Neural progenitor cell (in vitro differentiated cells): Measurements from ENCODE around the gene FBXL13. TPM values are rescaled to one million over a fixed set of nuclear protein-coding genes. Genes with fewer than 3 reads are reported as not detected.

Experiments used
- DNase-seq: peaks from one replicate; pipeline ENCODE4 v3.0.0-alpha.2; 2016; ENCODE audit warnings: low spot score
- H2AFZ ChIP-seq: fragments of 200-600 bp; sonication (generic); replicated peaks from 2 replicates; pipeline ENCODE4 v1.6.1; 2016; ENCODE audit warnings: antibody characterized with exemption
- H3F3A ChIP-seq: fragments of 200-600 bp; sonication (generic); 2 replicates; pipeline ENCODE4 v1.6.1; 2016; ENCODE audit warnings: antibody characterized with exemption, low read depth
- H3K27ac ChIP-seq: fragments of 200-600 bp; sonication (generic); 2 replicates; pipeline ENCODE4 v1.5.1; 2016; ENCODE audit warnings: mild to moderate bottlenecking
- H3K27me3 ChIP-seq: fragments of 200-600 bp; sonication (generic); 2 replicates; pipeline ENCODE4 v1.6.1; 2016; ENCODE audit warnings: mild to moderate bottlenecking, moderate library complexity
- H3K36me3 ChIP-seq: fragments of 200-600 bp; sonication (generic); 2 replicates; pipeline ENCODE4 v1.5.1; 2016
- H3K4me1 ChIP-seq: fragments of 200-600 bp; sonication (generic); 2 replicates; pipeline ENCODE4 v1.6.1; 2016; ENCODE audit warnings: mixed run types
- H3K4me2 ChIP-seq: fragments of 200-600 bp; sonication (generic); 2 replicates; pipeline ENCODE4 v1.6.1; 2016
- H3K4me3 ChIP-seq: fragments of 200-600 bp; sonication (generic); 2 replicates; pipeline ENCODE4 v1.5.1; 2016
- H3K79me2 ChIP-seq: fragments of 200-600 bp; sonication (generic); 2 replicates; pipeline ENCODE4 v1.6.1; 2016; ENCODE audit warnings: low read depth
- H3K9ac ChIP-seq: fragments of 200-600 bp; sonication (generic); 2 replicates; pipeline ENCODE4 v1.6.1; 2016
- H3K9me3 ChIP-seq: fragments of 200-600 bp; sonication (generic); 2 replicates; pipeline ENCODE4 v1.5.1; 2016; ENCODE audit warnings: low read depth
- H4K20me1 ChIP-seq: fragments of 200-600 bp; sonication (generic); 2 replicates; pipeline ENCODE4 v1.6.1; 2016; ENCODE audit warnings: low read depth
- H3K27ac Mint-ChIP-seq: 3 replicates; pipeline ENCODE4 v1.8.0; 2021; ENCODE audit warnings: mixed read lengths
- H3K27me3 Mint-ChIP-seq: 2 replicates; pipeline ENCODE4 v1.8.0; 2022; ENCODE audit warnings: low read depth, mild to moderate bottlenecking, inconsistent platforms, moderate library complexity, mixed read lengths; ENCODE audit not compliant: insufficient read depth
- H3K36me3 Mint-ChIP-seq: 3 replicates; pipeline ENCODE4 v1.8.0; 2021; ENCODE audit warnings: mixed read lengths
- H3K4me1 Mint-ChIP-seq: 3 replicates; pipeline ENCODE4 v1.8.0; 2021; ENCODE audit warnings: mixed read lengths
- H3K4me3 Mint-ChIP-seq: 3 replicates; pipeline ENCODE4 v1.8.0; 2021; ENCODE audit warnings: mild to moderate bottlenecking, moderate library complexity, mixed read lengths
- H3K9me3 Mint-ChIP-seq: 3 replicates; pipeline ENCODE4 v1.8.0; 2020; ENCODE audit warnings: mixed read lengths
- CTCF ChIP-seq: fragments of 200-600 bp; sonication (generic); IDR thresholded peaks from 2 replicates; pipeline ENCODE4 v1.5.1; 2017; ENCODE audit warnings: antibody characterized with exemption, mild to moderate bottlenecking
- EZH2 ChIP-seq: fragments of 200-600 bp; sonication (generic); IDR thresholded peaks from 2 replicates; pipeline ENCODE4 v1.6.1; 2017; ENCODE audit warnings: antibody characterized with exemption, mild to moderate bottlenecking, moderate library complexity
- EZH2phosphoT487 ChIP-seq: fragments of 200-600 bp; sonication (generic); IDR thresholded peaks from 2 replicates; pipeline ENCODE4 v1.6.1; 2017; ENCODE audit warnings: antibody characterized with exemption
- total RNA-seq: library from RNA; depleted of rRNA; stranded (reverse); fragments of >200 nt; gene quantifications from 2 replicates; pipeline ENCODE4 v1.2.3, GENCODE V29; 2015; ENCODE audit warnings: low replicate concordance

FBXL13 gene
- total RNA-seq, 1 donor from 2014 or later: 8.2 TPM

DNA sequence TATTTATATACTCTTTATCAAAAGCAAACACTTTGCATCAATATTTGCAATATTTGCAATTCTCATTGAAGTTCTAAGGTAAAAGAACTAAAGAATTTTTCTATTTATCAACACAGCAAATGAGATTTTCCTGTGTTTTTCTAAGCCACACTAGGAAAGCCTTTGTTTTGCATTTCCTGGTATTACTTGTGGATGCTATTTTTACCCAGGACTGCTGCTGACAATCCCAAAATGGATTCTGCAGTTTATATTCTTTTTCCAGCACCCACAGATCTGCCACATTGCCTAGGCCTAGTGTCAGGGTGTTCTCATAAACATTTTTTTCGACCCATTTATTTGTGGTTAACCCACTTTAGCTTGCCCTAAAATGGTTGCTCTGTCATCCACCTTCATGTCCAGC is 135.9 kb downstream of the FBXL13 start:
- no peak overlapping the region for H3K4me3 ChIP-seq
- H3K9ac ChIP-seq: no peak overlapping the region
- H3K79me2 ChIP-seq: no peaks in the 10 kb centered on the region
- no peaks in the 10 kb centered on the region for H3K27me3 Mint-ChIP-seq
- peaks cover 48% of the 10 kb centered on the region for H3K4me1 ChIP-seq
- H3K9me3 Mint-ChIP-seq: no peaks in the 10 kb centered on the region
- no peak overlapping the region for H2AFZ ChIP-seq
- H3K4me3 Mint-ChIP-seq: no peak overlapping the region
- no peaks in the 10 kb centered on the region for H3K9me3 ChIP-seq
- TF ChIP-seq EZH2phosphoT487 (no peak), CTCF (no peak), EZH2 (no peak)
- no peak overlapping the region for H3K4me2 ChIP-seq
- no peak overlapping the region for H3K27ac ChIP-seq
- H3K36me3 ChIP-seq: no peaks in the 10 kb centered on the region
- DNase-seq: no peak
- H3K4me1 Mint-ChIP-seq: peaks cover 18% of the 10 kb centered on the region
- no peaks in the 10 kb centered on the region for H3K27me3 ChIP-seq
- H3F3A ChIP-seq: peaks cover 23% of the 10 kb centered on the region
- no peak overlapping the region for H3K27ac Mint-ChIP-seq
- H3K36me3 Mint-ChIP-seq: peaks cover 5% of the 10 kb centered on the region
- H4K20me1 ChIP-seq: no peaks in the 10 kb centered on the region

DNA sequence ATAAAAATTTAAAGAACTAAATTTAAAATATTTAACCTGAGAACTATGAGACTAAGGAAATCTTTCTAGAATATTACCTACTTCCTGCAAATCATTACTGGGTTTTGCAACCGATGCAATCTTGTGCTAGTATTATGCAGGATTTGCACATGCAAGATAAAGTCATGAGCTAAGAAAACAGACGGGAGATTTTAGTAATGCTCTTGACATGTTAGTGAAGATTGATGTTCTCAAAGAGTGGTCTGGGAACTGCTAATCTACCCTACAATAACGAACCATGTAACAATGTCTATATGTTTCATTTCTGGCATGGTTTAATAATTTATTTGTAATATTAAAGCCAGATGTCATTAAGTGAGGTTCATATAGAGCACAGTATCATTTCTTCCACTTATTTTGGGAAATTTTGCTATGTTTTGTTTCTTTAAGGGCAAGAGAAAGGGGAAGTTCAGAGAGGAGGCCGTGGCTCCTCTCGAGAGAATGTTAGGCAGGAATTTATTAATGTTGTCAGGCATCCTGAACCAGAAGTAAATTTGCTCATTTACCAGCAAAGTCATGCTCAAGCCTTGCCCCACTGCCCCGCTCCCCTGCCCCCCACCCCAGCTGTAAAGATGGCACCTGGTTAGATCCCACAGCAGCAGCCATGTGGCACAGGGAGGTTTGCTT is 139.0 kb downstream of the FBXL13 start:
- Mint-ChIP-seq H3K4me3 (no peak overlapping the region), H3K9me3 (no peaks in the 10 kb centered on the region), H3K27me3 (no peaks in the 10 kb centered on the region), H3K27ac (no peak overlapping the region), H3K36me3 (peaks cover 2% of the 10 kb centered on the region), H3K4me1 (peaks cover 22% of the 10 kb centered on the region)
- no peaks in the 10 kb centered on the region for H3K36me3 ChIP-seq
- H3K79me2 ChIP-seq: no peaks in the 10 kb centered on the region
- H3K27me3 ChIP-seq: no peaks in the 10 kb centered on the region
- H3K9ac ChIP-seq: no peak overlapping the region
- TF ChIP-seq EZH2 (no peak), CTCF (no peak), EZH2phosphoT487 (no peak)
- H3K4me2 ChIP-seq: no peak overlapping the region
- H3K9me3 ChIP-seq: no peaks in the 10 kb centered on the region
- no peak overlapping the region for H3K27ac ChIP-seq
- no peaks in the 10 kb centered on the region for H4K20me1 ChIP-seq
- H2AFZ ChIP-seq: no peak overlapping the region
- H3K4me1 ChIP-seq: peaks cover 32% of the 10 kb centered on the region
- H3F3A ChIP-seq: peaks cover 38% of the 10 kb centered on the region
- no peak for DNase-seq
- no peak overlapping the region for H3K4me3 ChIP-seq

DNA sequence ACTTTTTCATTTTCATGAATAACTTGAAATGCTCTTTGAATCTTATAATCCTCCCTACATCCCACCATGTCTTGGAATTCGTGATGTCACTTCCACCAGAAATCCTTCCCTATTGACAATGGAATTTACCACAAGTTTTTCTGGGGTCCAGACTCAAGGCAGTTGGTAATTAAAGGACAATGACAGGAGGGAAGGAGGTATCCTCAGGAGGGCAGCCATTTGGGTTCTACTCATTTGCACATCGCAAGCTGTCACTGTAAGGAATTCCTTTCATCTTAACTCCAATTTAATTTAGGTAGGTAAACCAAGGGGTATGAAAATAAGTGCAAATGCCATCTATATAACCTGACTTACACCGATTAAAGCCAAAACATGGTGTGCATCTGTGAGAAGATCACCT is 139.9 kb downstream of the FBXL13 start:
- H3K4me3 Mint-ChIP-seq: no peak overlapping the region
- H3K4me2 ChIP-seq: peak overlapping the region; percentile 46
- peaks cover 22% of the 10 kb centered on the region for H3K4me1 Mint-ChIP-seq
- H3K27ac Mint-ChIP-seq: no peak overlapping the region
- no peaks in the 10 kb centered on the region for H3K9me3 ChIP-seq
- no peaks in the 10 kb centered on the region for H3K36me3 ChIP-seq
- no peaks in the 10 kb centered on the region for H3K79me2 ChIP-seq
- no peak overlapping the region for H3K4me3 ChIP-seq
- H3K36me3 Mint-ChIP-seq: peaks cover 2% of the 10 kb centered on the region
- no peaks in the 10 kb centered on the region for H4K20me1 ChIP-seq
- H3K9me3 Mint-ChIP-seq: no peaks in the 10 kb centered on the region
- H2AFZ ChIP-seq: no peak overlapping the region
- TF ChIP-seq EZH2 (no peak), EZH2phosphoT487 (no peak), CTCF (no peak)
- H3K27me3 Mint-ChIP-seq: no peaks in the 10 kb centered on the region
- H3K27me3 ChIP-seq: no peaks in the 10 kb centered on the region
- H3K27ac ChIP-seq: peak overlapping the region; percentile 97
- DNase-seq: peak; percentile 66
- peaks cover 32% of the 10 kb centered on the region for H3K4me1 ChIP-seq
- no peak overlapping the region for H3K9ac ChIP-seq
- H3F3A ChIP-seq: peaks cover 38% of the 10 kb centered on the region
